ENCODE results near the gene HS3ST2. TPM values are rescaled to one million over a fixed set of nuclear protein-coding genes. Genes with fewer than 3 reads are reported as not detected.
"Not testable (repeated sequence)": the region's sequence is repeated elsewhere in the genome, so short reads cannot be mapped to it uniquely, and the experiment has no call there.

Gene HS3ST2
- total and polyA plus RNA-seq, 2 donors (not counting 3 experiments of a cell fraction or from before 2014, with no cell fraction given) = not detected

- FAIRE-seq (no peak), DNase-seq (ENCODE audit: low read depth, low spot score) (no peak)
- Histone ChIP-seq H3K27me3 (ENCODE audit: control insufficient read depth in 2 of 2, insufficient read depth in 2 of 2, low read length in 2 of 2) (peaks cover 10 to 16% of the 10 kb centered on the region in 2 experiments), H3K79me2 (ENCODE audit: control insufficient read depth, insufficient read depth, low read length) (no peaks in the 10 kb centered on the region), H2AFZ (ENCODE audit: low read depth, low read length) (no peak overlapping the region), H4K20me1 (replicated peaks; ENCODE audit: control insufficient read depth, extremely low read depth, insufficient read depth, low read length) (no peaks in the 10 kb centered on the region), H3K4me3 (replicated peaks in 1 of 3; ENCODE audit: insufficient read depth in 1 of 3, low read depth in 1 of 3, low read length in 3 of 3) (no peak overlapping the region), H3K9me3 (replicated peaks; ENCODE audit: control insufficient read depth, insufficient read depth, low read length) (no peaks in the 10 kb centered on the region), H3K4me1 (ENCODE audit: control insufficient read depth, extremely low read depth, insufficient read depth, low read length) (no peaks in the 10 kb centered on the region), H3K36me3 (ENCODE audit: control insufficient read depth in 2 of 2, extremely low read depth in 1 of 2, insufficient read depth in 2 of 2, low read length in 2 of 2) (no peaks in the 10 kb centered on the region), H3K4me2 (ENCODE audit: insufficient read depth, low read length) (no peak overlapping the region), H3K9ac (replicated peaks; ENCODE audit: extremely low read depth, insufficient read depth, low read length) (no peak overlapping the region), H3K9me1 (replicated peaks; ENCODE audit: control insufficient read depth, extremely low read depth, insufficient read depth, low read length) (no peaks in the 10 kb centered on the region), H3K27ac (ENCODE audit: insufficient read depth, low read depth, low read length) (no peak overlapping the region)
- TF ChIP-seq CTCF (IDR thresholded peaks at IDR 0.05; ENCODE audit: extremely low read depth in 1 of 2, insufficient read depth in 1 of 2, low read depth in 1 of 2, low read length in 2 of 2) (no peak), POLR2A (IDR thresholded peaks at IDR 0.05; ENCODE audit: low read depth, low read length) (no peak), GATA2 (IDR thresholded peaks at IDR 0.05; ENCODE audit: insufficient read depth, insufficient read length, low read depth, low read length) (no peak), MAX (IDR thresholded peaks at IDR 0.05; ENCODE audit: insufficient read depth, insufficient read length) (no peak), EZH2 (IDR thresholded peaks at IDR 0.05; ENCODE audit: borderline replicate concordance, low read depth, low read length, severe bottlenecking) (no peak), FOS (IDR thresholded peaks at IDR 0.05; ENCODE audit: borderline replicate concordance, insufficient read depth, low read length) (no peak), POLR2AphosphoS5 (IDR thresholded peaks at IDR 0.05; ENCODE audit: insufficient read depth, low read depth, low read length) (no peak), JUN (IDR thresholded peaks at IDR 0.05; ENCODE audit: borderline replicate concordance, insufficient read depth, insufficient read length, low read depth) (no peak), MYC (IDR thresholded peaks at IDR 0.05; ENCODE audit: low read depth, low read length) (no peak)
- BruUV-seq (replicated peaks) = no TSS peak
- intact Hi-C loops (cut with micrococcal nuclease) (no loop called here), dilution Hi-C loops (cut with MboI; ENCODE audit: extremely low pct_ligation_motif_present, low sequenced_read_pairs) (no loop called here)
- CTCF ChIA-PET = no interaction called here
- POLR2A ChIA-PET = no interaction called here
Measured at GRCh38 chr16:22816475-22816874, 2.5 kb downstream of the HS3ST2 start.

GRCh38 chr16:22818736-22819135 lies 4.8 kb downstream of the HS3ST2 start:
- H4K20me1 ChIP-seq (replicated peaks; ENCODE audit: control insufficient read depth, extremely low read depth, insufficient read depth, low read length); H3K27ac ChIP-seq (ENCODE audit: insufficient read depth, low read depth, low read length); intact Hi-C loops (cut with micrococcal nuclease); H3K9me3 ChIP-seq (replicated peaks; ENCODE audit: control insufficient read depth, insufficient read depth, low read length); H3K4me1 ChIP-seq (ENCODE audit: control insufficient read depth, extremely low read depth, insufficient read depth, low read length); H3K9me1 ChIP-seq (replicated peaks; ENCODE audit: control insufficient read depth, extremely low read depth, insufficient read depth, low read length); BruUV-seq (replicated peaks); FAIRE-seq; dilution Hi-C loops (cut with MboI; ENCODE audit: extremely low pct_ligation_motif_present, low sequenced_read_pairs); POLR2A ChIA-PET; H3K36me3 ChIP-seq (ENCODE audit: control insufficient read depth in 2 of 2, extremely low read depth in 1 of 2, insufficient read depth in 2 of 2, low read length in 2 of 2); CTCF ChIA-PET; H2AFZ ChIP-seq (ENCODE audit: low read depth, low read length); H3K4me3 ChIP-seq (replicated peaks in 1 of 3; ENCODE audit: insufficient read depth in 1 of 3, low read depth in 1 of 3, low read length in 3 of 3); H3K9ac ChIP-seq (replicated peaks; ENCODE audit: extremely low read depth, insufficient read depth, low read length); H3K79me2 ChIP-seq (ENCODE audit: control insufficient read depth, insufficient read depth, low read length); DNase-seq (ENCODE audit: low read depth, low spot score); H3K4me2 ChIP-seq (ENCODE audit: insufficient read depth, low read length): not testable (repeated sequence)
- peaks cover 8 to 14% of the 10 kb centered on the region in 2 experiments for H3K27me3 ChIP-seq (ENCODE audit: control insufficient read depth in 2 of 2, insufficient read depth in 2 of 2, low read length in 2 of 2)

Measured in endothelial cell of umbilical vein (primary cell).